K562 treated with DMSO at 1 percent for 48 hours (cell line): ENCODE measurements around the gene SCRN2. TPM values are rescaled to one million over a fixed set of nuclear protein-coding genes. Genes with fewer than 3 reads are reported as not detected.

ENCODE experiments used
- total RNA-seq: library from RNA; unstranded; fragments of 300-600 nt; gene quantifications from 2 replicates; pipeline ENCODE4 v1.2.3, GENCODE V29; 2022; ENCODE audit warnings: low replicate concordance; ENCODE audit errors: extremely low read depth

The SCRN2 gene
- total RNA-seq = not detected in 2 replicates

GRCh38 chr17:47840742-47841487, at the start of gene SCRN2:
TSS of gene SCRN2 (minus strand) at chr17:47841273. CDS start at chr17:47840843, 430 bp downstream.

DNA sequence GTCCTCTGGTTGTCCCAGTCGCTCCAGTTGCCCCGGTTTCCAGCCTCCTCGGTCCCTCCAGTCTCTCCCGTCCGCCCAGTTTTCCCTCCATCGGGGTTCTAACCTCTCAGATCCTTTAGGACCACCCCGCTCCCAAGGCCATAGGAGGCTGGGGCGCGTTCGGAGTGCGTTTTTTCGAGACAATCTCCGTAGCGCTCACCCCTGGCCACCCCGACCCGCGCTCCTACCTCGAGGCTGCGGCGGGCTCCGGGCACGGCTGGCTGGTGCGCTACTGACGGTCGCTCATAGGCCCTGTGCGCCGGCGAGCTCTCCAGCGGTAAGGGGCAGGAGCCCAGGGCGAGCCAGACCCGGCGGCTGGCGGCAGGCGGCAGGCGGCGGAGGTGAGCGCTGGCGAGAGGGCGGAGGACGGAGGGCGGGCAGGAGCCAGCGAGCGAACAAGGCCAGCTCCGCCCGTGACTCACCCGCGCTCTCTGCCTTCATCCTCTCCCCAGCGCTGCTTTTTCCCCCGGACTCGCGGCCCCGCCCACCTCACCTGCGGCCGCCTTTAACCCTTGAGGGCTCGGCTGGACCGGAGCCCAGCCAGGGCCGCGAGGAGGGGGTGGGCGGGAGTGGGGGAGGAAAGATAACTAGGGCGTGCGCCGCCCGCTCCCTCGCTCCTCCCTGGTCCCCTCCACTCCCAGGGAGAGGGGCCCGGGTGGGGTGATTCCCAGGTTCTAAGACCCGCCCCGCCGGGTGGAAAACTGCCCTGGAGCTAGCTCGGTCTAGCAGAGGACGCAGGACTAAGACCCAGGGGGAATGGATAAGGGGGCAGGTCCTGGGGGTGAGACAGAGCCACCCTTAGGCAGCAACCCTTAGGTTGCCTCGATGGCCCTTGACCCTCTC, 9.9 kb upstream of the SCRN2 start, which contains the start of gene SP6:
Gene SP6 (minus strand): TSS at position 472 of the 882 bp plus-strand sequence. CDS start 2,734 bp downstream, outside the sequence.

DNA sequence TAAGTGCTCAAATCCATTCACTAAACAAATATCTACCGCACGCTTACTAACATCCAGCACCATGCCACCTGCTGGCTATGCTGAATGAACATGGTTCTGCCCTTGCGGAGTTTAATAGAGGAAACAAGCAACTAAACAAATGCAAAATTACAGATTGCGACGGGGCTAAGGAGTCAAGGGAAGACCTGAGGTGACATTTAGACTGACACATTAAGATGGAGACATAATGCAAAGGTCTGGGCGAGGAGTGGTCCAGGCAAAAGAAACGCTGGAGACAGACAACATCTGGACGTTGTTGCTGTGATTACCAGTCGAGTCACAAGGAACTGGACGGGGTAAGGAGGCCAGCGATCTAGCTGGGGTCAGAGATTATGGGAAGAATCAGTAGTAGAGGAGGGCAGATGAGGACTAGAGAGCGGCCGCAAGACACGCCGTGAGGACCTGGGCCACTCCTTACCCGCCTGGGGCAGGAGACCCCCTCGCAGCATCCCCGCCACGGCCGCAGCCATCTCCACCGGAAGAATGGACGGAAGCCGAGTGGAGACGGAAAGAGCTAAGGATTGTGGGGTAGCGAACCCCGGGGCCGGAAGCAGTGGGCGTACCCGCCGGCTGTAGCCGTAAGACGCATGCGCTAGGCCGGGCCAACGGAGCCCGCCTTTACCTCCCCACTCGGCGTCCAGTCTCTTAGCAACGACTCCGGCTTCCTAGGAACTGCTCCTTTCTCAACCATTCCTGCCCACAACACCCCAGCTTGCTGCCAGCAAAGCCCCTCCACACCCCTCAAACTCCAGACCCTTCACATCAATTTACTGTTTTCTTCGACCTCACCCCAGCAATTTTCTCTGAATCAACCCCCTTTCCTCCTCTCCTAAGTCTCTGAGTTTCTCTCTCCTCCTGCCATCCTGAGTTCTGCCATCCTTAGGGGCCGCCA, 9.8 kb downstream of the SCRN2 start, which contains the start of the genes LRRC46 and MRPL10:
Gene LRRC46 (plus strand): TSS at position 668 of the 931 bp plus-strand sequence. CDS start 320 bp downstream, outside the sequence.
Gene MRPL10 (minus strand): TSS at position 539 of the 931 bp plus-strand sequence. CDS start 30 bp downstream, at position 509.

GRCh38 chr17:47821424-47822391, 19.4 kb downstream of the SCRN2 start, which contains the start of gene OSBPL7:
TSS of gene OSBPL7 (minus strand) at chr17:47821794. CDS start at chr17:47820278, 1,516 bp downstream.

Other genes with a start within 250 kb of the SCRN2 start
- 125 TPM in 1 of 2 replicates, not detected in the other for gene KPNB1, start 191.4 kb downstream of the SCRN2 start, total RNA-seq
- gene TBKBP1, start 147.1 kb downstream of the SCRN2 start, total RNA-seq = not detected in 2 replicates
- gene TBX21, start 108.0 kb downstream of the SCRN2 start, total RNA-seq = not detected in 2 replicates
- not detected in 2 replicates for gene OSBPL7, start 19.5 kb downstream of the SCRN2 start, total RNA-seq
- gene MRPL10, start 9.7 kb downstream of the SCRN2 start, total RNA-seq = not detected in 2 replicates
- gene LRRC46, start 9.6 kb downstream of the SCRN2 start, total RNA-seq = not detected in 2 replicates
- not detected in 2 replicates for gene SP6, start 9.9 kb upstream of the SCRN2 start, total RNA-seq
- gene SP2, start 55.0 kb upstream of the SCRN2 start, total RNA-seq = not detected in 2 replicates
- not detected in 2 replicates for gene PNPO, start 100.3 kb upstream of the SCRN2 start, total RNA-seq
- gene PRR15L, start 116.6 kb upstream of the SCRN2 start, total RNA-seq = not detected in 2 replicates
- not detected in 2 replicates for gene CDK5RAP3, start 129.8 kb upstream of the SCRN2 start, total RNA-seq
- gene COPZ2, start 196.5 kb upstream of the SCRN2 start, total RNA-seq = not detected in 2 replicates
- 109 and 493 TPM in 2 replicates for gene NFE2L1, start 207.1 kb upstream of the SCRN2 start, total RNA-seq